ENCODE measurements around the gene ARHGAP28.
"Not testable (repeated sequence)": the region's sequence is repeated elsewhere in the genome, so short reads cannot be mapped to it uniquely, and the experiment has no call there.

Gene ARHGAP28

GRCh38 chr18:6830916-6831315 is 101.4 kb downstream of the ARHGAP28 start:
- DNase-seq (ENCODE audit: extremely low read depth, low read depth) = no peak
- no peak overlapping the region for H3K4me3 ChIP-seq (replicated peaks; ENCODE audit: low read depth, low read length)
- TF ChIP-seq CTCF (IDR thresholded peaks at IDR 0.05; ENCODE audit: low read depth, low read length, missing control alignments) = no peak

GRCh38 chr18:6835345-6835744 is 105.8 kb downstream of the ARHGAP28 start:
- DNase-seq (ENCODE audit: extremely low read depth, low read depth) = no peak
- no peak overlapping the region for H3K4me3 ChIP-seq (replicated peaks; ENCODE audit: low read depth, low read length)
- no peak for TF ChIP-seq CTCF (IDR thresholded peaks at IDR 0.05; ENCODE audit: low read depth, low read length, missing control alignments)

GRCh38 chr18:6836331-6836730 is 106.8 kb downstream of the ARHGAP28 start:
- no peak for TF ChIP-seq CTCF (IDR thresholded peaks at IDR 0.05; ENCODE audit: low read depth, low read length, missing control alignments)
- no peak for DNase-seq (ENCODE audit: extremely low read depth, low read depth)
- H3K4me3 ChIP-seq (replicated peaks; ENCODE audit: low read depth, low read length) = no peak overlapping the region

GRCh38 chr18:6837904-6838303 is 108.4 kb downstream of the ARHGAP28 start:
- no peak for TF ChIP-seq CTCF (IDR thresholded peaks at IDR 0.05; ENCODE audit: low read depth, low read length, missing control alignments)
- H3K4me3 ChIP-seq (replicated peaks; ENCODE audit: low read depth, low read length) = no peak overlapping the region
- DNase-seq (ENCODE audit: extremely low read depth, low read depth) = no peak

GRCh38 chr18:6842081-6842480 is 112.6 kb downstream of the ARHGAP28 start:
- H3K4me3 ChIP-seq (replicated peaks; ENCODE audit: low read depth, low read length) = no peak overlapping the region
- no peak for TF ChIP-seq CTCF (IDR thresholded peaks at IDR 0.05; ENCODE audit: low read depth, low read length, missing control alignments)
- DNase-seq (ENCODE audit: extremely low read depth, low read depth) = no peak

DNA sequence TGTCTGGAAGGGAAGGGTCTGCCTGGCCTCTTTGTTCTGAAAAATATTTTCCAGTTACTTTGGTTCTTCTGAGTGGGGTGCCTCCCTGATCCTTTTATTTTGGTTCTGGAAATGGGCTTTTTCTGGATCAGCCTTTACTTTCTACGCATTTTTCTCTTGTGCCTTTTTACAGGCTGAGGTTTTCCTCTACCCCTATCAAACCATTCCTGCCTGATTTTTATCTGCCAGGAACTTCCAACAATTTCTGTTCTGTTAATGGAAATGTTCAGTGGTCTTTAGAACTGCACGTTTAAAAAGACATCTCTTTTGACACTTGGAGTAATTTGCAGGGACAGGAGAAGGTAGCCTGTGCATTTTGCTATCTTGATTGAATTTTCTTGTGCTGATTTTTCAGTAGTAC is 113.8 kb downstream of the ARHGAP28 start:
- no peak for TF ChIP-seq CTCF (IDR thresholded peaks at IDR 0.05; ENCODE audit: low read depth, low read length, missing control alignments)
- no peak overlapping the region for H3K4me3 ChIP-seq (replicated peaks; ENCODE audit: low read depth, low read length)
- DNase-seq (ENCODE audit: extremely low read depth, low read depth) = no peak

DNA sequence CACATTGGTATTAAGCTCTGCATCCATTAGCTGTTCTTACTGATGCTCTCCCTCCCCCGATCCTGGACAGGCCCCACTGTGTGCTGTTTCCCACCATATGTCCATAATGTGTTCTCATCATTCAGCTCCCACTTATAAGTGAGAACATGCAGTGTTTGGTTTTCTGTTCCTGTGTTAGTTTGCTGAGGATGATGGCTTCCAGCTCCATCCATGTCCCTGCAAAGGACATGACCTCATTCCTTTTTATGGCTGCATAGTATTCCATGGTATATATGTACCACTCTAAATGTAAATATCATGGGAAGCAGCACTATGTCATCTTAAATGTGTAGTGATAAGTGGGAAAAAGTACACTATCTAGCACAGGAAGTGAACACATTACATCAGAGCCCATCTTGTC is 116.0 kb downstream of the ARHGAP28 start:
- not testable (repeated sequence) for DNase-seq (ENCODE audit: extremely low read depth, low read depth); H3K4me3 ChIP-seq (replicated peaks; ENCODE audit: low read depth, low read length)
